Spleen (tissue), 11 donors: ENCODE data around the gene GHRL. TPM values are rescaled to one million over a fixed set of nuclear protein-coding genes. Genes with fewer than 3 reads are reported as not detected.

Source experiments
- DNase-seq: peaks from one replicate; pipeline ENCODE4 v3.0.0-alpha.2; 2020
- H3K27ac ChIP-seq, 8 donors: fragments of 200-600 bp; sonication (generic) in 7 of 8; 1 replicate in 4 of 8; 2 replicates in 4 of 8; pipeline versions ENCODE4 v1.5.0 to v1.8.0; 2016 to 2021; ENCODE audit warnings: inconsistent platforms in 4 of 8, mild to moderate bottlenecking in 4 of 8, moderate library complexity in 1 of 8
- H3K27me3 ChIP-seq, 7 donors: fragments of 200-600 bp; sonication (generic) in 6 of 7; replicated peaks in 1 of 7; 1 replicate in 4 of 7; 2 replicates in 3 of 7; pipeline versions ENCODE4 v1.5.0 to v1.8.0; 2016 to 2021; ENCODE audit warnings: inconsistent platforms in 3 of 7, mild to moderate bottlenecking in 1 of 7
- H3K36me3 ChIP-seq, 6 donors: fragments of 200-600 bp; sonication (generic) in 5 of 6; 1 replicate in 4 of 6; 2 replicates in 2 of 6; pipeline versions ENCODE4 v1.5.0 to v1.8.0; 2016 to 2021; ENCODE audit warnings: inconsistent platforms in 2 of 6
- H3K4me1 ChIP-seq, 6 donors: fragments of 200-600 bp; sonication (generic) in 5 of 6; 1 replicate in 3 of 6; 2 replicates in 3 of 6; pipeline versions ENCODE4 v1.5.0 to v1.8.0; 2016 to 2021; ENCODE audit warnings: inconsistent platforms in 3 of 6
- H3K4me3 ChIP-seq, 8 donors: fragments of 200-600 bp; sonication (generic) in 7 of 8; 1 replicate in 4 of 8; 2 replicates in 4 of 8; pipeline versions ENCODE4 v1.5.0 to v1.8.0; 2016 to 2021; ENCODE audit warnings: inconsistent platforms in 4 of 8, mild to moderate bottlenecking in 4 of 8, moderate library complexity in 2 of 8
- H3K9me3 ChIP-seq, 8 donors: fragments of 200-600 bp; sonication (generic) in 7 of 8; 1 replicate in 4 of 8; 2 replicates in 4 of 8; pipeline versions ENCODE4 v1.5.0 to v1.8.0; 2016 to 2021; ENCODE audit warnings: inconsistent platforms in 4 of 8
- POLR2A ChIP-seq, 3 donors: fragments of 450-650 bp; IDR thresholded peaks; one replicate each; pipeline ENCODE4 v1.5.1; 2017; ENCODE audit warnings: antibody characterized with exemption in 3 of 3, mild to moderate bottlenecking in 1 of 3
- POLR2AphosphoS5 ChIP-seq, 3 donors: sonication (generic); formaldehyde crosslinking; IDR thresholded peaks; one replicate each; pipeline ENCODE4 v1.5.1; 2017; ENCODE audit warnings: antibody characterized with exemption in 3 of 3
- WGBS, 5 donors: extraction: QIAGEN DNeasy Blood & Tissue Kit in 3 of 5; methylation state at CpG; one replicate each; pipeline versions ENCODE4 v1.1.5 to v1.1.7; 2013 to 2018; 5-methylcytosine and 5-hydroxymethylcytosine counted together
- intact Hi-C: fragments of 100-400 bp; cut with DNase I; formaldehyde crosslinking; loops from one replicate; pipeline ENCODE4 v1.15.0; 2023; ENCODE audit warnings: low total_unique reads
- polyA plus RNA-seq, 3 donors: library from polyadenylated mRNA; stranded (reverse); fragments of 200-250 nt; gene quantifications; one replicate each; pipeline ENCODE4 v1.2.1, GENCODE V29; 2013
- total RNA-seq, 7 donors: library from RNA; depleted of rRNA in 3 of 7; stranded (reverse); fragments of >200 nt in 3 of 7; fragmentation: NEBNext Ultra II Directional in 4 of 7; extraction: Animal tissue kit (Norgen Biotek cat#: 25700) in 4 of 7; gene quantifications; one replicate each; pipeline versions ENCODE4 v1.1.0 to v1.2.1, GENCODE V29; 2016 to 2021
- TF ChIP-seq, protein P1 (sequence below), 11 experiments: fragments of 200-600 bp in 7 of 11; fragments of 450-650 bp in 4 of 11; sonication (generic) in 4 of 11; IDR thresholded peaks in 8 of 11; conservative IDR thresholded peaks in 3 of 11; 1 replicate in 7 of 11; 2 replicates in 4 of 11; pipeline versions ENCODE4 v1.4.0 to v1.8.0; 2016 to 2021; ENCODE audit warnings: antibody characterized with exemption in 11 of 11, inconsistent platforms in 4 of 11, mild to moderate bottlenecking in 1 of 11
- donor health status: healthy with polysubstance abuse.
- donor health status: DM: no; HTN: no; CAD: no; lungs with moderate emphysema.
- donor health status: DM: no; HTN: no; CAD: no.
- donor health status: Bipolar disorder and iron deficiency.
- donor health status: healthy.
- donor health status: DM: no; HTN: no; CAD: no.
- donor health status: DM: yes; HTN: yes; CAD: no.

GHRL gene
- total and polyA plus RNA-seq, 10 donors: 1.1 to 8.0 (median 4.0) TPM

DNA sequence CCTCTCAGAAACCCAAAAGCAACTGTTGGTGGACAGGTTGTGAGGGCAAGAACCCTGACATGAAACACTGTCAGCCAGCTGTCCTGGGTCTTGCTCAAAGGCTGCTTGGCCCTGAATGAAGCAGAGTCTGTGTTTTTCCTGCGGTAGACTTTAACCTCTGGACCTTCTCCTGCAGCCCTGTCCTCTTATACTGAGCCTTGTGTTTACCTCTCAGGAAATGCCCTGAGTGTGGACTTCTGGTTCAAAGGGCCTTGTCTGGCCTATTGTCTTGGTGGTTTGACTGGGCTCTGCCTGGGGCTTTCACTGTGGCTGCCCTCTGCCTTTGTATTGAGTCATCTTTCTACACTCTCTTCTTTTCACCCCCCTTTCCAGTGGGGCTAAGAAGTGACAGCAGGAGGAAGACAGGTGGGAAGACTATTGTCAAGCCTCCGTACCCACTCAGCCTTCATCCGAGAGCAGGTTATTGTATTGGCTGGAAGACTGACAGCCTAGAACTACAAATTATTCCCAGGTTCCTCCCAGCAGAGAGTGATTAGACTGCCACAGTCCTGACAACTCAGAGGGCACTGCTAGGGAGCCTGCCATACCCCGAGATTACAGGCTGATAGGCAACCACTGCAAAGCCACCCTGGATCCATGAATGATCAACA lies 24.7 kb upstream of the GHRL start:
- peaks cover 7 to 48% (median 36%) of the 10 kb centered on the region in 6 donors for H3K4me1 ChIP-seq
- peaks cover 0 to 69% (median 60%) of the 10 kb centered on the region in 6 donors for H3K36me3 ChIP-seq
- intact Hi-C loops: no loop called here
- no peak overlapping the region for H3K27ac ChIP-seq
- no peaks in the 10 kb centered on the region for H3K27me3 ChIP-seq
- DNase-seq: no peak
- H3K4me3 ChIP-seq: no peak overlapping the region
- WGBS, 5 donors: 83 to 90% (median 86%) methylated on average over 4 of the region's 4 CpGs
- TF ChIP-seq, protein P1, sequence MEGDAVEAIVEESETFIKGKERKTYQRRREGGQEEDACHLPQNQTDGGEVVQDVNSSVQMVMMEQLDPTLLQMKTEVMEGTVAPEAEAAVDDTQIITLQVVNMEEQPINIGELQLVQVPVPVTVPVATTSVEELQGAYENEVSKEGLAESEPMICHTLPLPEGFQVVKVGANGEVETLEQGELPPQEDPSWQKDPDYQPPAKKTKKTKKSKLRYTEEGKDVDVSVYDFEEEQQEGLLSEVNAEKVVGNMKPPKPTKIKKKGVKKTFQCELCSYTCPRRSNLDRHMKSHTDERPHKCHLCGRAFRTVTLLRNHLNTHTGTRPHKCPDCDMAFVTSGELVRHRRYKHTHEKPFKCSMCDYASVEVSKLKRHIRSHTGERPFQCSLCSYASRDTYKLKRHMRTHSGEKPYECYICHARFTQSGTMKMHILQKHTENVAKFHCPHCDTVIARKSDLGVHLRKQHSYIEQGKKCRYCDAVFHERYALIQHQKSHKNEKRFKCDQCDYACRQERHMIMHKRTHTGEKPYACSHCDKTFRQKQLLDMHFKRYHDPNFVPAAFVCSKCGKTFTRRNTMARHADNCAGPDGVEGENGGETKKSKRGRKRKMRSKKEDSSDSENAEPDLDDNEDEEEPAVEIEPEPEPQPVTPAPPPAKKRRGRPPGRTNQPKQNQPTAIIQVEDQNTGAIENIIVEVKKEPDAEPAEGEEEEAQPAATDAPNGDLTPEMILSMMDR (IDR thresholded peaks at IDR 0.05 in 8 of 11, conservative IDR thresholded peaks at IDR 0.05 in 3 of 11): no peak
- TF ChIP-seq POLR2A (IDR thresholded peaks at IDR 0.05) (no peak), POLR2AphosphoS5 (IDR thresholded peaks at IDR 0.05) (no peak)
- H3K9me3 ChIP-seq: no peaks in the 10 kb centered on the region

DNA sequence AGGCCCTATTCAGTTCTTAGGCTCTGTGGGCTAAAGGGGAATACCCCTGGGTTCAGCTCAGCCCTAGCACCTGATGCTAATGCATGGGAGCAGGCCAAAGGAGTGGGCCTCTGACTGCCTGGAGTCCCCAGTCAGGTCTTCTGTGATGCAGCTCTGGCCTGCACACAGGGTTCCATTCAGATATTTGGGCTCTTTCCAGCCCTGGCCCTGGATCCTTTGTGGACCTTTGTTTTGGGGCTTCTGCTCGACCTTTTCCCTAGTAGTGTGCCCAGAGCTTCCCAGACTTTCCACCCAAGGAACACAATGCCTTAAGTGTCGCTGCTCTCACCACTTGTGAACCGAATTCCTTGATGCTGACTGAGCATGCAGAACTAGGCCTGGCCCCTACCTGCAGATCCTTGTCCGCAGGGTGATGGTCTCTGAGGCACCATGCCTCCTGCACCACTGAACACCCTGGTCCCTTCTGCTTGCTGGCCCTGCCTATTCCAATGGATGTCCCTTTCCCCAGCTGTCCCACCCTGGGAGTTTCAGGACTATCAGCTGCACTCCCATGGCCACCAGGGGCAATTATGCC lies 23.1 kb upstream of the GHRL start:
- peaks cover 7 to 38% (median 27%) of the 10 kb centered on the region in 6 donors for H3K4me1 ChIP-seq
- H3K36me3 ChIP-seq: peaks cover 0 to 85% (median 76%) of the 10 kb centered on the region in 6 donors
- intact Hi-C loops: no loop called here
- DNase-seq: no peak
- no peaks in the 10 kb centered on the region for H3K27me3 ChIP-seq
- no peak overlapping the region for H3K4me3 ChIP-seq
- TF ChIP-seq POLR2AphosphoS5 (IDR thresholded peaks at IDR 0.05) (peak in 1 of 3 donors; percentile 26), POLR2A (IDR thresholded peaks at IDR 0.05) (no peak)
- TF ChIP-seq, protein P1 (IDR thresholded peaks at IDR 0.05 in 8 of 11, conservative IDR thresholded peaks at IDR 0.05 in 3 of 11): no peak
- no peaks in the 10 kb centered on the region for H3K9me3 ChIP-seq
- H3K27ac ChIP-seq: no peak overlapping the region
- WGBS, 5 donors: 91 to 97% (median 95%) methylated on average over 4 of the region's 4 CpGs

DNA sequence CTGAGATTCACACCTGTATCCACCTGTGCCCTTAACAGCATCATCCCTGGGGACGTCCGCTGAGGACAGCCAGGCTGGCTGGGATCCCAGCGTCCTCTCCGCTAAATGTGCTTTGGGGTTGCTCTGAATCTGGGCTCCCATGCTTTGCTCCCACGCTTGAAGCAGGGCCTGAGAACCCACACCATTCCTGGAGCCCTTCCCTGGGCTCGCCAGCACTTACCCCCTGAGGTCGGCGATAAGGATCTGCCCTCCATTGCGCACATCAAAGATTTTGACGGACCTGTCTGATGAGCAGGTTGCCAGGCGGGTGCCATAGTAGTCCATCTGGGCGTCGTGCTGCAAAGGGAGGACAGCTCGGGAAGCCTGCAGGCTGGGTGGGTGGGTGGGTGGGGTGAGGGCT lies 22.4 kb upstream of the GHRL start:
- Histone ChIP-seq H3K27ac (no peak overlapping the region), H3K4me3 (no peak overlapping the region), H3K9me3 (no peaks in the 10 kb centered on the region), H3K27me3 (no peaks in the 10 kb centered on the region), H3K4me1 (peaks cover 5 to 32% (median 22%) of the 10 kb centered on the region in 6 donors), H3K36me3 (peaks cover 0 to 92% (median 83%) of the 10 kb centered on the region in 6 donors)
- no peak for DNase-seq
- intact Hi-C loops: no loop called here
- WGBS, 5 donors: 93 to 96% (median 94%) methylated on average over 7 to 14 of the region's 14 CpGs
- TF ChIP-seq POLR2AphosphoS5 (IDR thresholded peaks at IDR 0.05): peak in 1 of 3 donors; percentile 19
- TF ChIP-seq POLR2A (IDR thresholded peaks at IDR 0.05): no peak

DNA sequence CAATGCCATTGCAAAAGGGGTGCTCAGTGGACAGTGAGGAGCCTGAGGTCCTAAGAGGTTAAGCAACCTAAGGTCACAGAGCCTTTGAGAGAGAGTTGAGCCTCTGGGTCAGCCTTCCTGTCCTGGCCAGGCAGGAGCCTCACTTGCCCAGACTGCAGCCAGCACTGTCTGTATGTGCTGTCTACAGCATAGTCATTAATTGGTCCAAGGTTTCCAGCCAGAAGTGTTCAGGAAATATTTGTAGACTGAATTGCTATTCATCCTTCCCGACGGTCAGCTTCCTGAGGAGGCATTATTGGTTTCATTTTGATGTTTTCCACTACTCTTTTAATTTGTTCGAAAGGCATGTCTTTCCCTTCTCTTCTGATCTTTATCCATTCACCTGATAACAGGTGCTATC lies 20.1 kb upstream of the GHRL start:
- DNase-seq: no peak
- TF ChIP-seq POLR2AphosphoS5 (IDR thresholded peaks at IDR 0.05): no peak
- no peak for TF ChIP-seq POLR2A (IDR thresholded peaks at IDR 0.05)
- TF ChIP-seq, protein P1 (IDR thresholded peaks at IDR 0.05 in 8 of 11, conservative IDR thresholded peaks at IDR 0.05 in 3 of 11): no peak
- H3K9me3 ChIP-seq: no peaks in the 10 kb centered on the region
- no peak overlapping the region for H3K4me3 ChIP-seq
- peaks cover 0 to 20% (median 6%) of the 10 kb centered on the region in 6 donors for H3K4me1 ChIP-seq
- no peaks in the 10 kb centered on the region for H3K27me3 ChIP-seq
- 59 to 77% (median 74%) methylated on average over 3 of the region's 3 CpGs for WGBS, 5 donors
- peaks cover 0 to 100% (median 88%) of the 10 kb centered on the region in 6 donors for H3K36me3 ChIP-seq
- H3K27ac ChIP-seq: peak overlapping the region in 1 of 8 donors; percentile 3
- intact Hi-C loops: no loop called here
